ENCODE measurements around the gene MGME1.
A peak's percentile ranks its signal among the peaks of the same experiment; 100 is the strongest.
"Not testable (repeated sequence)": the region's sequence is repeated elsewhere in the genome, so short reads cannot be mapped to it uniquely, and the experiment has no call there.

MGME1 gene

DNA sequence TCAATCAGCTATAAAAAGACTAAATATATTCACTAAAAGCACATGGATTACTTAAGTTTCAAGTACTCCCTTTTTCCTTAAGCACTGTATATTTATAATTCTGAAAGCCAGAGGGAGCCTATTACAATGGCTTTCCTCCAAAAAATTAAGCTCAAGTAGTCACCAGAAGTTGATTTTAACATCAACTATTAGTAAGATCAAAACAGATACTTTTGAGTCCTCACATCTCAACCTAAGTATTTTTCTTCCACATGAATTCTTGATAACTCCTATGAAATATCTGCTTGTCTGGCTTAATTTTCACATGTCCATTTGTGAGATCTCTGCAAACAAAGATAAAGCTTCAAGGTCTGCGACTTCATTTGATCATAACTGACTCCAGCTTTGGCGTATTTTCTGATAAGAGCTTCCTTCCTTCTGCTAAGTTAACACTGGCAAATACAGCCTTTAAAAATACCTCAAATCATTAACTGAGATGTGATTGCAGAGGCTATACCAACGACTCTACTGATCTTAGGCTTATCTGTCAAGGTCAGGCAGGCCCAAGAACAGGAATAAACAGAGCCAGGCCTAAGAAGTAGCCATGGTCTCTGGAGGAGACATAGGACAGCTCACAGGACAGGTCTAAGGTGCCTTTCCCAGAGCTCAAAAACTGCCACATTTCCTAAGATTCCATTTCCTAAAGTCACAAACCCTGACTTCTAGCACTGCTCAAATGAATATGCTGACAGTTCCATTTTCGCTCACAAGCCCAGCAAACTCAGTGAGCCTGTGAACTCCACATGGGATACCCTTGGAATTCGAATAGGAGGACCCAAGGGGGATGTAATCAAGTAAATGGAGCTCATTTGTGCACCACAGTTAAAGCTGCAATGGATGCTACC is 10.2 kb upstream of the MGME1 start:
- H3K4me1 ChIP-seq = peaks cover 90% of the 10 kb centered on the region
- H3K27ac ChIP-seq = peak overlapping the region; percentile 100
- peak overlapping the region; percentile 100 for H3K9ac ChIP-seq
- H3K36me3 ChIP-seq = peaks cover 53% of the 10 kb centered on the region
- no peaks in the 10 kb centered on the region for H3K27me3 ChIP-seq
- H4K20me1 ChIP-seq = peaks cover 100% of the 10 kb centered on the region
- H3K4me2 ChIP-seq = peak overlapping the region; percentile 96
- peak overlapping the region; percentile 92 for H3K4me3 ChIP-seq
- H3K9me3 ChIP-seq = no peaks in the 10 kb centered on the region
- TF ChIP-seq Cebpa-rat (IDR thresholded peaks at IDR 0.05) = no peak

DNA sequence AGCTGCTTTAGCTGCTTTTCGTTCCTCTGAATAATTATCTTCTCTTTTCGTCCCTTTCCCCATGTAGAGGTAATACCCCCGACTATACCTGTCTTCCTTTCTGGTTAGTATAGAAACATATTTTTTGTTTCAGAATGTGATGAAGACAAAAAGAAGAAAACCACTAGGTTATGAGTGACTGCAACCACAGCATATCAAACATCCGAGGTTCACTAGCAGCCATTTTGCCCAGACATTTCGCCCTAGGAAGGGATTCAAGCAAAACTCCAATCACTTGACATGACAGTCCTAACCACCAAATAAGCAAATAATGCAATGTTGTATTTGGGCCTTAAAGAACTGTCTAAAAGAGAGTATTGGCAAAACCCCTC is 9.6 kb upstream of the MGME1 start:
- H3K4me1 ChIP-seq = peaks cover 90% of the 10 kb centered on the region

DNA sequence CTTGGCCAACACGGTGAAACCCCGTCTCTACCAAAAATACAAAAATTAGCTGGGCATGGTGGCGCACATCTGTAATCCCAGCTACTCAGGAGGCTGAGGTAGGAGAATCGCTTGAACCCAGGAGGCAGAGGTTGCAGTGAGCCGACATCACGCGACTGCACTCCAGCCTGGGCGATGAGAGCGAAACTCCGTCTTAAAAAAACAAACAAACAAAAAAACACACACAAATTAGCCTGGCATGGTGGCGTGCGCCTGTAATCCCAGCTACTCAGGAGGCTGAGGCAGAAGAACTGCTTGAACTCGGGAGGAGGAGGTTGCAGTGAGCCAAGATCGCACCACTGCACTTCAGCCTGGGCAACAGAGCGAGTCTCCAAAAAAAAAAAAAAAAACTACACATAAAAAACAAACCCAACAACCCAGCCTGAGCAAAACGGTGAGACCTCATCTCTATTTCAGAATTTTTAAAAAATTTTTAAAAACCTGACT is 8.4 kb upstream of the MGME1 start:
- H3K27me3 ChIP-seq, H3K9me3 ChIP-seq: not testable (repeated sequence)
- H3K36me3 ChIP-seq = peaks cover 52% of the 10 kb centered on the region
- H3K9ac ChIP-seq = peak overlapping the region; percentile 100
- peak overlapping the region; percentile 100 for H3K27ac ChIP-seq
- peak overlapping the region; percentile 96 for H3K4me2 ChIP-seq
- H3K4me1 ChIP-seq = peaks cover 85% of the 10 kb centered on the region
- H4K20me1 ChIP-seq = peaks cover 100% of the 10 kb centered on the region
- H3K4me3 ChIP-seq = peak overlapping the region; percentile 92

More for the DNA sequence above, 9.6 kb upstream of the MGME1 start:
- TF ChIP-seq Cebpa-rat (IDR thresholded peaks at IDR 0.05) = no peak
- H3K4me2 ChIP-seq = peak overlapping the region; percentile 96
- no peaks in the 10 kb centered on the region for H3K9me3 ChIP-seq
- H4K20me1 ChIP-seq = peaks cover 100% of the 10 kb centered on the region
- no peaks in the 10 kb centered on the region for H3K27me3 ChIP-seq
- H3K9ac ChIP-seq = peak overlapping the region; percentile 100
- peak overlapping the region; percentile 100 for H3K27ac ChIP-seq
- peak overlapping the region; percentile 92 for H3K4me3 ChIP-seq
- H3K36me3 ChIP-seq = peaks cover 53% of the 10 kb centered on the region

DNA sequence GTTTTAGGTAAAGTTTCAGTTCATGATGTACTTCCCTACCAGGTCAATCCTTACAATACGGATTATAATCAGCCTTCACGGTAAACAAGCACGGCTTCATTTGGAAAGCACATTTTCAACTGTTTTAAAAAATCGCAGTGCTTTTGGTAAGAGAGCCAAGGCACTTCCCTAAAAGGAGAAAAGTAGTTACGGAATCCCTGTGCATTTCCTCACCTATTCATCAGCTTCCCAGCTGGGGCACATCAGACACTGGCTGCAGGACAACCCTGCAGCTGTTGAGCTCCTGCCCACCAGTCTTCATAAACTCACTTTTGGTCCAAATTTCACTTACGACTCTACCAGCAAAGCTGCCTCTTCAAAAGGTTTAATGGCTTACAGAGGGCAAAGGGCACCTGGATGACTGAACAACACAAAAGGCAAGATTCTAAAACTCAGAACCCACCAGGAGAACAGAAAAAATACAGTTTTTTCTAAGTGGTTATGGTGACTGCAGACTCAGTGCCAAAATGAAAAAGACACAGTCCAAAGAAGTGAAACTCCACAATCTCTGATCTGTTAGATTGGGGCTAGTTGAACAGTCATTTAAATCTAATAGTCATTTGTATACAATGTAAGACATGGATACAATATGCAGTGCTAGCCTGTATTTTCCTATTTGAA is 7.8 kb upstream of the MGME1 start:
- peaks cover 53% of the 10 kb centered on the region for H3K36me3 ChIP-seq
- H3K9ac ChIP-seq = peak overlapping the region; percentile 100
- H3K27ac ChIP-seq = peak overlapping the region; percentile 100
- peaks cover 100% of the 10 kb centered on the region for H4K20me1 ChIP-seq
- H3K9me3 ChIP-seq = no peaks in the 10 kb centered on the region
- peak overlapping the region; percentile 96 for H3K4me2 ChIP-seq
- TF ChIP-seq Cebpa-rat (IDR thresholded peaks at IDR 0.05) = no peak
- H3K4me1 ChIP-seq = peaks cover 79% of the 10 kb centered on the region
- H3K4me3 ChIP-seq = peak overlapping the region; percentile 92
- H3K27me3 ChIP-seq = no peaks in the 10 kb centered on the region

DNA sequence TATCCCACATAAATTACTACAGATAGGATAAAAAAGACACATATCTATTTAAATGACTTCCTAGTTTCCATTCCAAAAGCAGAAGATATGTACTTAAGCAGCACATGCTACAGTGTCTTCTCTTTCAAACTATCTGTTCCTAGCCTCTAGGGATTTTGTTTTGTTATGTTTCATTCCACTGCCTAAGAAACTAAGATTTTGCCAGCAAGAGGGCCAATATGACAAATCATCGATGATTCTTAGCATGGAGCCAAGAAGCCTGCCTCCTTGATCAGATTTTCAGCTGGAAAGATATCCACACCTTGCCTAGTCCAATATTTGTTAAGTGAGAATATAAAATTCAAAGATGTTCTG is 7.3 kb upstream of the MGME1 start:
- no peaks in the 10 kb centered on the region for H3K9me3 ChIP-seq
- peaks cover 74% of the 10 kb centered on the region for H3K4me1 ChIP-seq
- no peak for TF ChIP-seq Cebpa-rat (IDR thresholded peaks at IDR 0.05)
- peaks cover 54% of the 10 kb centered on the region for H3K36me3 ChIP-seq
- H3K27ac ChIP-seq = peak overlapping the region; percentile 100
- peaks cover 100% of the 10 kb centered on the region for H4K20me1 ChIP-seq
- peak overlapping the region; percentile 100 for H3K9ac ChIP-seq
- H3K4me2 ChIP-seq = peak overlapping the region; percentile 96
- peak overlapping the region; percentile 92 for H3K4me3 ChIP-seq
- H3K27me3 ChIP-seq = no peaks in the 10 kb centered on the region

DNA sequence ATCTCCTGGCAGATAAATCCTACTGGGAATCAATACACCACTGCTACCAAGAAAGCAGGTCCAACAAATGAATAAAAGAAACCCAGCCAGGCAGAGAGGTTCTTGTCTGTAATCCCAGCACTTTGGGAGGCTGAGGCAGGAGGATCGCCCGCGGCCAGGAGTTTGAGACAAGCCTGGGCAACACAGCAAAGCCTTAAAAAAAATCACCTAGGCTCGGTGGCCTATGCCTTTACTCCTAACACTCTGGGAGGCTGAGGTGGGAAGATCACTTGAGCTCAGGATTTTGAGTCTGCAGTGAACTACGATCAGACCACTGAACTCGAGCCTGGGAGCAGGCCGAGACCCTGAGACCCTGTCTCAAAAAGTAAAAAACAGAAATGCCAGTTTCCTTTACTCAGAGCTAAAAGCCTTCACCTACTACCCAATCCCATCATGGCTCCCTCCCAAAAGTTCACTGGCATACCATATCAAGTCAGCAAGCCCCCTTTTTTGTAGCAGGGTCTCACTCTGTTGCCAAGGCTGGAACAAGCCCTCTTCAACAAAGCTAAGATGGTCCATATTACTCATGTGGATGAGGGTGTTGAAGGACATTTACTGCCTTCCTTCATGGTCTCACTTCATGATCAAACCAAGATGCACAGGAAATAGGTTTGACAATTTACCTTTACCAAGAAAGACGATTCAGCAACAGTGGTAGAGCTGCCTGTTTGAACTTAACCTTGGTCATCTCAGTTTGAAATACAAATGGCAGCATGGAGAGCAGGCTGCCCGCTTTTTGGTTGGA is 5.5 kb upstream of the MGME1 start:
- Histone ChIP-seq H3K27ac (peak overlapping the region; percentile 100), H3K36me3 (peaks cover 51% of the 10 kb centered on the region), H3K9ac (peak overlapping the region; percentile 100), H4K20me1 (peaks cover 100% of the 10 kb centered on the region), H3K4me3 (peak overlapping the region; percentile 92), H3K4me1 (peaks cover 56% of the 10 kb centered on the region), H3K27me3 (no peaks in the 10 kb centered on the region), H3K9me3 (no peaks in the 10 kb centered on the region), H3K4me2 (peak overlapping the region; percentile 96)
- no peak for TF ChIP-seq Cebpa-rat (IDR thresholded peaks at IDR 0.05)

DNA sequence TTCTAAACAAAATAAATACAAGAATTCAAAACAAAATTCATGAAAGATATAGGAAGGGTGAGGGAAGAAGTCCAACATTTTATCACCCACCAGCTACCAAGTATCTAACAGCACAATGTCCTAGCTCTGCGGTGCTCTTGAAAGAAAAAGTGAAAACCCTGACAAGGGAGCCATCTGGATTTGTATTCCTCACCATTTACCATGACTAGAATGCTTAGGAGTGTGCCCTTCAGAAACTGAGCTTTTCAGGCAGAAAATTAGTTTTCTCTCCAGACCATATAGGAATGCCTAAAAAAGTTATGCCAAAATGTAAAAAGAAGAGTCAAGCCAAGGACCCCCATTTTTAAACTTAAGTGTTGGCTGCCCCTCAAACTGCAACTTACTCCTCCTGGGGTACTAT is 4.7 kb upstream of the MGME1 start:
- Histone ChIP-seq H3K9me3 (no peaks in the 10 kb centered on the region), H3K27ac (peak overlapping the region; percentile 100), H4K20me1 (peaks cover 92% of the 10 kb centered on the region), H3K4me3 (peak overlapping the region; percentile 92), H3K4me1 (peaks cover 48% of the 10 kb centered on the region), H3K27me3 (no peaks in the 10 kb centered on the region), H3K4me2 (peak overlapping the region; percentile 96), H3K36me3 (peaks cover 48% of the 10 kb centered on the region), H3K9ac (peak overlapping the region; percentile 100)
- no peak for TF ChIP-seq Cebpa-rat (IDR thresholded peaks at IDR 0.05)

DNA sequence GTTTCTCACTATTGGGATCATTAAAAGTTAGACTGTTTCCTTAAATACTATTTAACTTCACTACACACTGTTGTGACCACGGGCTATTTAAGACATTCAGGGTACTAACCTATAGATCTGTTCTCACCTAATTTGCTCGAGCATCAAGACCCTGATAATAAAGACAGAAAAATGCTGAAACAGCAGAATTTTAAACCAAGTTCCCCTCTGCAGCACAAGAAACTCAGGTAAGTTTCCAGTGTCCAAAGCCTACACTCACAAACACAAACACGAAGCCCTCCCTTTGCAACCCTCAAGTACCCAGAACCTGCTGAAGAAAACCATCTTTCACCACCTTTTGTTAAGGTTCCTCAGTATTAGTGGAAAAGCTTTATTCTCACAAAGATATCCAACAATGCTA is 4.2 kb upstream of the MGME1 start:
- no peak for TF ChIP-seq Cebpa-rat (IDR thresholded peaks at IDR 0.05)
- H3K27me3 ChIP-seq = no peaks in the 10 kb centered on the region
- H3K4me3 ChIP-seq = peak overlapping the region; percentile 92
- H3K4me1 ChIP-seq = peaks cover 43% of the 10 kb centered on the region
- no peaks in the 10 kb centered on the region for H3K9me3 ChIP-seq
- H3K4me2 ChIP-seq = peak overlapping the region; percentile 96
- H3K36me3 ChIP-seq = peaks cover 42% of the 10 kb centered on the region
- peaks cover 87% of the 10 kb centered on the region for H4K20me1 ChIP-seq
- peak overlapping the region; percentile 100 for H3K9ac ChIP-seq
- H3K27ac ChIP-seq = peak overlapping the region; percentile 100

DNA sequence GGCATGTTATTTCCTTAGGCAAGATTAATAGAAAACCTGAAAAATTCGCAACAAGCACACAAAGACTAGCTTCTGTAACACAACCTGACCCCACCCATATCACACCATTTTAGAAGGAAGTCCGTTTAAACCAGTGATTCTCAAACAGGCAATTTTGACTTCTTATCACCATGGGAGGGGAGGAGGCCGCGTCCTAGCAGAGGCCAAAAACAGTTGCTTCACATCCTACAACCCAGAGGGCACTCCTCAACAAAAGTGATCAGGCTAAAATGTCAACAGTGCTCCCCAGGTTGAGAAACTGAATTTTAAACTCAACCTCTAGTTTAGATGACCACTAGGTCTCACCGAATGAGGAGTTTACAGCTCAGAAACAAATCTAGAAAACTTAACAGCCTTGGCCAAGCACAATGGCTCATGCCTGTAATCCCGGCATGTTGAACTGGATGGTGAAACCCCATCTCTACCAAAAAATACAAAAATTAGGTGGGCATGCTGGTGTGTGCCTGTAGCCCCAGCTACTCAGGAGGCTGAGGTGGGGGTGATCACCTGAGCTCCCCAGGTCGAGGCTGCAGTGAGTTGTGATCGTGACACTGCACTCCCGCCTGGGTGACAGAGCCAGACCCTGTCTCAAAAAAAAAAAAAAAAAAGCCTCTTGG is 3.6 kb upstream of the MGME1 start:
- Histone ChIP-seq H4K20me1 (peaks cover 81% of the 10 kb centered on the region), H3K4me3 (peak overlapping the region; percentile 92), H3K27ac (peak overlapping the region; percentile 100)

More for the DNA sequence above, 3.6 kb upstream of the MGME1 start:
- Histone ChIP-seq H3K36me3 (peaks cover 42% of the 10 kb centered on the region), H3K4me2 (peak overlapping the region; percentile 96), H3K9me3 (no peaks in the 10 kb centered on the region), H3K4me1 (peaks cover 37% of the 10 kb centered on the region), H3K9ac (peak overlapping the region; percentile 100), H3K27me3 (no peaks in the 10 kb centered on the region)
- no peak for TF ChIP-seq Cebpa-rat (IDR thresholded peaks at IDR 0.05)

Measured in BLaER1 (cell line).